ENCODE measurements around the gene ZNFX1. TPM values are rescaled to one million over a fixed set of nuclear protein-coding genes. Genes with fewer than 3 reads are reported as not detected.
A peak's percentile ranks its signal among the peaks of the same experiment; 100 is the strongest.

The ZNFX1 gene
- polyA plus RNA-seq, 4 donors, result 9.9 to 13.4 (median 11.9) TPM

DNA sequence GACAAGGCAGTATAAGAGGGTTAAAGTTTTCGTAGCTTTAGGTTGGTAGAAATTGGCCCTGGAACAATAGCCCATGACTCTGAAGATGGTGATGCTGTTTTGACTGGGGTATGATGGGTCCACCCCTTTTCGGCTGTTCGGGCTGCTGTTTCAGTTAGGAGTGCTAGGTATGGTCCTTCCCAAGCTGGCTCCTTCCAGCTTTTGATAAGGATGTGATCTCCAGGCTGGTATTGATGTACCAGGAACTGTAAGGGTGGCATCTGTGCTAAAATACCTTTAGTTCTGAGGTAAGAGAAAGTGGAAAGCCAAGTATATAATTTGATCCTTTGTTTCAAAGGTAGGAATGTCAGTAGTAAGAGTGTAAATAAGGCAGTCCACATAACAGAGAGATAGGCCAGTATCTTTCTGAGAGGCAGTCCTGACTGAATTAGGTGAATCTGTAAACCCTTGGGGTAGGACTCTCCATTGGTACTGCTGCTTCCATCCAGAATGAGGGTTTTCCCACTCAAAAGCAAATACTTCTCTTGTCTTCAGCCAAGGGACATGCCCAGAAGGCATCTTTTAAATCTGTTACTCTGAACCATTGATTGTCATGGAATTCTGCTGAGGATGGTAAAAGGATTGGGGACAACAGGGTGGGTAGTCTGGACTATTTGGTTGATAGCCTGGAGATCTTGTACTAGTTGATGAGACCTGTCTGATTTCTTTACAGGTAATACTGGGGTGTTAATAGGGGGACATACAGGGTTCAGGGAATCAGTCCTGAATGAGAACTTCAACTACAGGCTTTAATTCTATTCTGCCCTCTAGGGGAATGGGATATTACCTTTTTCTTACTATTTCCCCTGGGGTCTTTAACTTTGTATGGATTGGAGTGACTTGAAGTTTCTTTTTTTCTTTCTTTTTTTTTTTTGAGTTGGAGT lies 6.1 kb upstream of the ZNFX1 start:
- FAIRE-seq, result no peak
- Histone ChIP-seq H3K27me3 (ENCODE audit: control insufficient read depth in 3 of 3, insufficient read depth in 3 of 3, low read length in 3 of 3) (no peaks in the 10 kb centered on the region), H3K36me3 (ENCODE audit: control insufficient read depth in 3 of 3, insufficient read depth in 2 of 3, low read depth in 1 of 3, low read length in 3 of 3) (peaks cover 51 to 75% (median 64%) of the 10 kb centered on the region in 3 donors), H3K27ac (ENCODE audit: low read depth in 1 of 3, low read length in 2 of 3) (peak overlapping the region in 1 of 3 donors; percentile 27), H3K4me1 (ENCODE audit: control insufficient read depth in 3 of 3, insufficient read depth in 2 of 3, low read depth in 1 of 3, low read length in 2 of 3) (peaks cover 0 to 18% (median 12%) of the 10 kb centered on the region in 3 donors), H3K4me3 (ENCODE audit: low read depth in 1 of 3, low read length in 3 of 3) (no peak overlapping the region), H3K9me3 (ENCODE audit: control insufficient read depth in 2 of 2, insufficient read depth in 1 of 2, low read depth in 1 of 2, low read length in 1 of 2) (peaks cover 1 to 75% of the 10 kb centered on the region in 2 donors)
- WGBS, 3 donors, result 87 to 92% (median 88%) methylated on average over 3 of the region's 3 CpGs
- DNase-seq, result no peak

DNA sequence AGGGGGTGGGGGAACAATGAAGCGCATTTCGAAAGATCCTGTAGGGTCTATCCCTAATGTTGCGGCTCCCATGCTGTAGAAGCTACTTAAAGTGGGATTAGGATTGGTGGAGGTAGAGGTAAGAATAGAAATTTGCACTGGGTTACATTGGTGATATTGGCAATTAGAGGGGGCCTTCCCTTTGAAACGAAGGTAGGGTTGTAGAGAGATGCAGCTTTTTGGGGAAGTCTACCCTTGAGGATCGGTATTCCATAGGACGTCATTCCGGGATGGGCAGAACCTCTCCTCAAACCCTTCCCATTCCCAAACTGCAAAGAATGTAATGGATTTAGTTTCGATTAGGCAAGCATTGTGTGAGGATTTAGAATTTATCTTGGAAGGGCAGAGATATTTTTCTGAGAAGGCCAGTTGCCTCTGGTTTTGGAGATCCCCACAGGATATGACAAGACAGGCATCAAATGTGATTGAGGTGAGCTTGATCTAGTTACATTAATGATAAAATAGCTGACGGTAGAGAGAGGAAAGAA lies 5.4 kb upstream of the ZNFX1 start:
- FAIRE-seq, result no peak
- no peak for DNase-seq
- Histone ChIP-seq H3K27ac (ENCODE audit: low read depth in 1 of 3, low read length in 2 of 3) (peak overlapping the region in 1 of 3 donors; percentile 27), H3K4me1 (ENCODE audit: control insufficient read depth in 3 of 3, insufficient read depth in 2 of 3, low read depth in 1 of 3, low read length in 2 of 3) (peaks cover 0 to 13% (median 12%) of the 10 kb centered on the region in 3 donors), H3K4me3 (ENCODE audit: low read depth in 1 of 3, low read length in 3 of 3) (no peak overlapping the region), H3K36me3 (ENCODE audit: control insufficient read depth in 3 of 3, insufficient read depth in 2 of 3, low read depth in 1 of 3, low read length in 3 of 3) (peaks cover 47 to 72% (median 63%) of the 10 kb centered on the region in 3 donors), H3K9me3 (ENCODE audit: control insufficient read depth in 2 of 2, insufficient read depth in 1 of 2, low read depth in 1 of 2, low read length in 1 of 2) (peaks cover 1 to 73% of the 10 kb centered on the region in 2 donors), H3K27me3 (ENCODE audit: control insufficient read depth in 3 of 3, insufficient read depth in 3 of 3, low read length in 3 of 3) (no peaks in the 10 kb centered on the region)
- 80 to 91% (median 84%) methylated on average over 9 of the region's 9 CpGs for WGBS, 3 donors

DNA sequence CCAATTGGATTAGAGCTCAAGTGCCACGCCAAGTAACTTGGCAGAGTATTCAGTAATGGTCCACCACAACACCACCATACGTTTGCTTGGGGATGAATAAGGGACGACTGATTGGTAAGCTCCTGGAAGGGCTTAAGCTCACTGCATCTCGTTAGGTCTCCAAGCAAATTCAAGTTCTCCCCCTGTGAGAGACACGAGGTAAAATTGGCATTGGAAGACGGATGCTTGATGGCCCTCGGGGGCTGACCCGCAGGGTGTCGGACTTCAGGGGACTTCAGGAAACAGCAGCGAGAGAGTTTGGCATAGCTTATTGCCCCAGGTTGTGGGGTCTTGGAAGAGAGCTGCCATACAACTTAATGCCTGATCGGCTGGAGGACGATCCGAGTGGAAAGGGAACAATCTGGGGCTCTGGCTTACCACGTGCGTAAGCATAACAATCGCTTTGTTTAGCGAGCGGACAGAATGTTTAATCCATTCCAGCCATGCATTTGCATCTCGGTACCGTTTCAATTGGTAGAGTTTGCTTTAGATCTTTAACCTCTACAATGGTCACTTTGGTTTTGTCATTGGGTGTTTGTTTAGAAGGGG lies 4.8 kb upstream of the ZNFX1 start:
- Histone ChIP-seq H3K36me3 (ENCODE audit: control insufficient read depth in 3 of 3, insufficient read depth in 2 of 3, low read depth in 1 of 3, low read length in 3 of 3) (peaks cover 47 to 70% (median 62%) of the 10 kb centered on the region in 3 donors), H3K4me3 (ENCODE audit: low read depth in 1 of 3, low read length in 3 of 3) (no peak overlapping the region), H3K27ac (ENCODE audit: low read depth in 1 of 3, low read length in 2 of 3) (no peak overlapping the region), H3K4me1 (ENCODE audit: control insufficient read depth in 3 of 3, insufficient read depth in 2 of 3, low read depth in 1 of 3, low read length in 2 of 3) (peaks cover 0 to 12% (median 11%) of the 10 kb centered on the region in 3 donors), H3K9me3 (ENCODE audit: control insufficient read depth in 2 of 2, insufficient read depth in 1 of 2, low read depth in 1 of 2, low read length in 1 of 2) (peaks cover 1 to 72% of the 10 kb centered on the region in 2 donors), H3K27me3 (ENCODE audit: control insufficient read depth in 3 of 3, insufficient read depth in 3 of 3, low read length in 3 of 3) (no peaks in the 10 kb centered on the region)
- FAIRE-seq (no peak), DNase-seq (no peak)
- 73 to 84% (median 73%) methylated on average over 20 of the region's 20 CpGs for WGBS, 3 donors

DNA sequence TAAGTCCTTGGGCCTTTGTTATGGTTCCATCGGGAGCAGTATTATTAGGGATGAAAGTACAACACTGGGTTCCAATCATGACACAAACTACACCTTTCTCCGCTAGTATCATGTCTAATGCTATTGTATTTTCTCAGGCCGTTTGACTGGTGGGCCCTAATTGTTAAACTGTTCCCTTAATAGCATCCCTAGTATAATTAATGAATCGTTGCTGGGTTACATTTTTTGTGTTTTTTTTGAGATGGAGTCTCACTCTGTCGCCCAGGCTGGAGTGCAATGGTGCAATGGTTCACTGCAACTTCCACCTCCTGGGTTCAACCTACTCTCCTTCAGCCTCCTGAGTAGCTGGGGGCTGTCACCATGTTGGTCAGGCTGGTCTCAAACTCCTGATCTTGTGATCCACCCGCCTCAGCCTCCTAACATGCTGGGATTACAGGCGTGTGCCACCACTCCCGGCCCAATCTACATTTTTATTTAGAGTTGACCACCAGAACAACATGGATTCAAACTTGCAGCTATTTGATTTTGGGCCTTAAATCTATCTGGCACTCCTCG lies 4.1 kb upstream of the ZNFX1 start:
- peaks cover 1 to 66% of the 10 kb centered on the region in 2 donors for H3K9me3 ChIP-seq (ENCODE audit: control insufficient read depth in 2 of 2, insufficient read depth in 1 of 2, low read depth in 1 of 2, low read length in 1 of 2)
- H3K27ac ChIP-seq (ENCODE audit: low read depth in 1 of 3, low read length in 2 of 3), result peak overlapping the region in 1 of 3 donors; percentile 59
- peaks cover 47 to 66% (median 60%) of the 10 kb centered on the region in 3 donors for H3K36me3 ChIP-seq (ENCODE audit: control insufficient read depth in 3 of 3, insufficient read depth in 2 of 3, low read depth in 1 of 3, low read length in 3 of 3)
- H3K4me1 ChIP-seq (ENCODE audit: control insufficient read depth in 3 of 3, insufficient read depth in 2 of 3, low read depth in 1 of 3, low read length in 2 of 3), result peaks cover 0 to 12% (median 8%) of the 10 kb centered on the region in 3 donors
- FAIRE-seq (no peak), DNase-seq (no peak)
- WGBS, 3 donors, result 71 to 80% (median 74%) methylated on average over 9 of the region's 9 CpGs
- no peak overlapping the region for H3K4me3 ChIP-seq (ENCODE audit: low read depth in 1 of 3, low read length in 3 of 3)
- no peaks in the 10 kb centered on the region for H3K27me3 ChIP-seq (ENCODE audit: control insufficient read depth in 3 of 3, insufficient read depth in 3 of 3, low read length in 3 of 3)

DNA sequence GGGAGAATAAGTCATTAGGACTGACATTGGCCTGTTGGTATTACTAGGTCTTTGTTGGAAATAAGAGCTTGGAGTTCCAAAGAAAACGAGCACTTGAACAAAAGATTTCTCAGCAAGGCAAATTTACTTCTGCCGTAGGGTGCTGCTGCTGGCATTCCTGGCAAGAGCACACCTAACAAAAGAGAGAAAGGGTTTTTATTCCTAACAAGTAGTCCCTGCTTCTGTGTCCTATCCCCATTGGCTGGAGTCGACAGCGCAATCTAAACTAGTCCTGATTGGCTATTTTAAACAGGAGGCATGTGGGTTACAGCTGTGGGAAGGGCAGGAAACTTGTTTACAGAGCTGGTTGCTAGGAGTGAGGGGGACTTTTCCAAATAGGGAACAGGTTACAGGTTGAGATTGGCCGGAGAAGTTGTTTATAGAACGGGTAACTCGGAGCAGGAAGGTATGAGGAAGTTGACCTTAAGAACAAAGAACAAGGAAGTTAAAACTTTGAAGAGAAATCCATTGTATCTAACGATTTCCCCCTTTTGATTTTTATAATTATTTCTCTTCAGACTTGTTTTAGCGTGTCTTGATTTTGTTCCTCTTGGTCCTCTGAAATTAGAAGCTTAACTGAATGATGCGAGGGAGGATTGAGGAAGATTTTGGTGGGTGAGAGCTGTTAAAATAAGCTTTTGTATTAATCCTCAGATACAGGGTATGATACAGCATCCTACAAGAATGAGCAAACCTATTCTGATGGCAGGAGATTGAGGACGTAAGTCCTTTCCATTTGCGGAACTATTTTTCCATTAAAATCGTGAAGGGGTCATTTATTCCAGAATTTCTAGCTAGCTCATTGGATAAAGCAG lies 3.4 kb upstream of the ZNFX1 start:
- peaks cover 0 to 15% (median 12%) of the 10 kb centered on the region in 3 donors for H3K4me1 ChIP-seq (ENCODE audit: control insufficient read depth in 3 of 3, insufficient read depth in 2 of 3, low read depth in 1 of 3, low read length in 2 of 3)
- FAIRE-seq (no peak), DNase-seq (peak in 1 of 2 donors; percentile 33)
- no peaks in the 10 kb centered on the region for H3K27me3 ChIP-seq (ENCODE audit: control insufficient read depth in 3 of 3, insufficient read depth in 3 of 3, low read length in 3 of 3)
- WGBS, 3 donors, result 58 to 61% (median 59%) methylated on average over 13 of the region's 13 CpGs
- peak overlapping the region in 1 of 3 donors; percentile 25 for H3K4me3 ChIP-seq (ENCODE audit: low read depth in 1 of 3, low read length in 3 of 3)
- H3K27ac ChIP-seq (ENCODE audit: low read depth in 1 of 3, low read length in 2 of 3), result peak overlapping the region in 1 of 3 donors; percentile 80
- H3K36me3 ChIP-seq (ENCODE audit: control insufficient read depth in 3 of 3, insufficient read depth in 2 of 3, low read depth in 1 of 3, low read length in 3 of 3), result peaks cover 41 to 59% (median 53%) of the 10 kb centered on the region in 3 donors
- H3K9me3 ChIP-seq (ENCODE audit: control insufficient read depth in 2 of 2, insufficient read depth in 1 of 2, low read depth in 1 of 2, low read length in 1 of 2), result peaks cover 1 to 59% of the 10 kb centered on the region in 2 donors

DNA sequence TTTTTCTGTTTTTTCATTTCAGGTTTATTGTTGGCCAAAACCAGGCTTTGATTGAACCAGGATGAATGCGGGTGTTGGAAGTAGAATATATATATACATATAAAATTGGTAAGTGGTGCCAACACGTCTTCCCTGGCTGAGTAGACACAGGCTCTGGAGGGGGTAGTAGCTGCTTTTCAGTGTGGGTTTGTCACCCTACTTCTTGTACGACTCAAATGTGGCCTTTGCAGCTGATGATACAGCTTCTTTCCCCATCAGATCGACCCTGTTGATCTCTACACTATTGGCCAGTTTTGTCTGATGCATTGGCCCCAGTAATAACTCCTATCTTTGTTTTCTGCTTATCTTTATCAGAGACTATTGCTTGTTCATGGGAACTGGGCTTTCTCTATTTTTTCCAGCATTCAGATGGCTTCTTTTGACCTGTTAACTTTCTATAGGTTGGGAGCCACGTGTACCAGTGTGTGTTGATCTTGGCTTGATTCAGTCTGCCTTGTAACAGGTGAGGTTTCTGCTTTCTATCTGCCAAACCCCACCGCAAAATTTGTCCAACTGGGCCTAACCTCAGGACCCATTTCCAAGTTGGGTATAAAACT lies 2.7 kb upstream of the ZNFX1 start:
- WGBS, 3 donors, result 46 to 66% (median 57%) methylated on average over 6 of the region's 6 CpGs
- Histone ChIP-seq H3K9me3 (ENCODE audit: control insufficient read depth in 2 of 2, insufficient read depth in 1 of 2, low read depth in 1 of 2, low read length in 1 of 2) (peaks cover 1 to 52% of the 10 kb centered on the region in 2 donors), H3K4me1 (ENCODE audit: control insufficient read depth in 3 of 3, insufficient read depth in 2 of 3, low read depth in 1 of 3, low read length in 2 of 3) (peaks cover 0 to 20% (median 17%) of the 10 kb centered on the region in 3 donors), H3K27ac (ENCODE audit: low read depth in 1 of 3, low read length in 2 of 3) (peak overlapping the region in 1 of 3 donors; percentile 80), H3K4me3 (ENCODE audit: low read depth in 1 of 3, low read length in 3 of 3) (peak overlapping the region in 2 of 3 donors; percentile 65 to 94), H3K27me3 (ENCODE audit: control insufficient read depth in 3 of 3, insufficient read depth in 3 of 3, low read length in 3 of 3) (no peaks in the 10 kb centered on the region), H3K36me3 (ENCODE audit: control insufficient read depth in 3 of 3, insufficient read depth in 2 of 3, low read depth in 1 of 3, low read length in 3 of 3) (peaks cover 36 to 52% (median 48%) of the 10 kb centered on the region in 3 donors)
- no peak for FAIRE-seq
- DNase-seq, result no peak

DNA sequence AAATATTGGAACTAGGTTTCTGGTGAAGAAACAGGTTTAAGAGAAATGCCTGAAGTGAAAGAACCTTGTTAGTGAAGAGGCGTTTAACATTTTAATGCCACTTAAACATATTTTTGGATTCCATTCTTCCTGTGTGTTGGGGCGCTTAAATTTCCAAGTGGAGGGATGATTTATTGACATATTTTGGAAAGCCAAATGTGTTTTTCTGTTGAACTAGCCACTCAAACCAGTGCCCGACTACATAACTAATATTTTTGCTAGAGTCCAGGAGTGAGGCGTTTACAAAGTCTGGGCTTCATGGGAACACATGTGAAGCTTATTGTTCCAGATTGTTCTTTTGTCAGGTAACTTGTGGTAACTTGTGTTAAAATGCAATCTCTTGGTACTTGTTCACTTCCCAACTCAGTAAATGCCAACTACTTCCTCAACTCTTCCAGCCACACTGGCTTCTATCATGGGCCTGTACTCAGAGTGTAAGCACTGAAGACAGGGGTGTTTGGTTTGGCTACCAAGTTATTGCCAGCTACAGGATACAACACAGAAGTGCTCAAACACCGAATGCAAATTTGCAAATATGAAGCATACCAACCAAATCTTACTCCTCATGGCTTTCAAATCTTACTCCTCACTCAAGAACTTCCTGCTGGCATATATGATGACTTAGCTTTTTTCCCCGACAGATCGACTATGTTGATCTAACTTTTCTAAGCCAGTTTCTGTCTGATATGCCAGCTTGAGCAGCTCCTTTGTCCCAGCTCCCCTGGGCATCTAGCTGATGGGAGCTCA lies 2.0 kb upstream of the ZNFX1 start:
- 43 to 59% (median 52%) methylated on average over 7 of the region's 7 CpGs for WGBS, 3 donors
- H3K4me1 ChIP-seq (ENCODE audit: control insufficient read depth in 3 of 3, insufficient read depth in 2 of 3, low read depth in 1 of 3, low read length in 2 of 3), result peaks cover 0 to 26% (median 23%) of the 10 kb centered on the region in 3 donors
- H3K27ac ChIP-seq (ENCODE audit: low read depth in 1 of 3, low read length in 2 of 3), result peak overlapping the region in 2 of 3 donors; percentile 80 to 92
- H3K9me3 ChIP-seq (ENCODE audit: control insufficient read depth in 2 of 2, insufficient read depth in 1 of 2, low read depth in 1 of 2, low read length in 1 of 2), result peaks cover 1 to 45% of the 10 kb centered on the region in 2 donors
- no peaks in the 10 kb centered on the region for H3K27me3 ChIP-seq (ENCODE audit: control insufficient read depth in 3 of 3, insufficient read depth in 3 of 3, low read length in 3 of 3)
- peaks cover 33 to 51% (median 47%) of the 10 kb centered on the region in 3 donors for H3K36me3 ChIP-seq (ENCODE audit: control insufficient read depth in 3 of 3, insufficient read depth in 2 of 3, low read depth in 1 of 3, low read length in 3 of 3)
- FAIRE-seq (no peak), DNase-seq (no peak)
- peak overlapping the region; percentile 65 to 94 (median 69) for H3K4me3 ChIP-seq (ENCODE audit: low read depth in 1 of 3, low read length in 3 of 3)

All from small intestine (tissue), 7 donors.